Stomach (tissue), 4 donors: ENCODE measurements around the gene MAGI1.

Experiments
- EP300 ChIP-seq: sonication (generic); formaldehyde crosslinking; IDR thresholded peaks from one replicate; pipeline ENCODE4 v1.6.1; 2017; ENCODE audit warnings: antibody characterized with exemption
- TF ChIP-seq, protein P1 (sequence below), 7 experiments: fragments of 450-650 bp in 4 of 7; fragments of 200-600 bp in 3 of 7; sonication (generic) in 3 of 7; IDR thresholded peaks; one replicate each; pipeline ENCODE4 v1.5.1; 2016 to 2019; ENCODE audit warnings: antibody characterized with exemption in 7 of 7, control low read depth in 2 of 7, mild to moderate bottlenecking in 1 of 7

DNA sequence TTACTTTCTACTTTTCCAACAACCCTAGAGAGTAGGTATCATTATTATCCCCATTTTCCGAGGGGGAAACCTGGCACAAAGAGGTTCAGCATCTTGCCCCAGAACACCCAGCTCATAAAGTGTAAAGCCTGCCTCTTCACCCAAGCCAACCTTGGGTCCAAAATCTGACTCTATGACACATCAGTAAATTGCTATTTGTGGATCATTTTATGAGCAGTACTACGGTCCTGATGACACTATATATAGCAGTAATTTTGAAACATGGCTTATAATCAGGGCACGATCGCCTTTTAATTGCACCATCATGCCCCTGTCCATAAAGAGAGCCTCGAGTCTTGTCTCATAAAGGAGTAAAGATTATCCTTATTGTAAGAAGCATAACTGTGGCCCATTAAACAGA is 9.7 kb downstream of the MAGI1 start:
- TF ChIP-seq, protein P1, sequence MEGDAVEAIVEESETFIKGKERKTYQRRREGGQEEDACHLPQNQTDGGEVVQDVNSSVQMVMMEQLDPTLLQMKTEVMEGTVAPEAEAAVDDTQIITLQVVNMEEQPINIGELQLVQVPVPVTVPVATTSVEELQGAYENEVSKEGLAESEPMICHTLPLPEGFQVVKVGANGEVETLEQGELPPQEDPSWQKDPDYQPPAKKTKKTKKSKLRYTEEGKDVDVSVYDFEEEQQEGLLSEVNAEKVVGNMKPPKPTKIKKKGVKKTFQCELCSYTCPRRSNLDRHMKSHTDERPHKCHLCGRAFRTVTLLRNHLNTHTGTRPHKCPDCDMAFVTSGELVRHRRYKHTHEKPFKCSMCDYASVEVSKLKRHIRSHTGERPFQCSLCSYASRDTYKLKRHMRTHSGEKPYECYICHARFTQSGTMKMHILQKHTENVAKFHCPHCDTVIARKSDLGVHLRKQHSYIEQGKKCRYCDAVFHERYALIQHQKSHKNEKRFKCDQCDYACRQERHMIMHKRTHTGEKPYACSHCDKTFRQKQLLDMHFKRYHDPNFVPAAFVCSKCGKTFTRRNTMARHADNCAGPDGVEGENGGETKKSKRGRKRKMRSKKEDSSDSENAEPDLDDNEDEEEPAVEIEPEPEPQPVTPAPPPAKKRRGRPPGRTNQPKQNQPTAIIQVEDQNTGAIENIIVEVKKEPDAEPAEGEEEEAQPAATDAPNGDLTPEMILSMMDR (IDR thresholded peaks at IDR 0.05): no peak
- no peak for TF ChIP-seq EP300
